ENCODE results near the gene TUBGCP5. TPM values are rescaled to one million over a fixed set of nuclear protein-coding genes. Genes with fewer than 3 reads are reported as not detected.
"Not testable (repeated sequence)": the region's sequence is repeated elsewhere in the genome, so short reads cannot be mapped to it uniquely, and the experiment has no call there.

Gene TUBGCP5
- total RNA-seq, 1 donor from 2014 or later: 22.8 TPM

DNA sequence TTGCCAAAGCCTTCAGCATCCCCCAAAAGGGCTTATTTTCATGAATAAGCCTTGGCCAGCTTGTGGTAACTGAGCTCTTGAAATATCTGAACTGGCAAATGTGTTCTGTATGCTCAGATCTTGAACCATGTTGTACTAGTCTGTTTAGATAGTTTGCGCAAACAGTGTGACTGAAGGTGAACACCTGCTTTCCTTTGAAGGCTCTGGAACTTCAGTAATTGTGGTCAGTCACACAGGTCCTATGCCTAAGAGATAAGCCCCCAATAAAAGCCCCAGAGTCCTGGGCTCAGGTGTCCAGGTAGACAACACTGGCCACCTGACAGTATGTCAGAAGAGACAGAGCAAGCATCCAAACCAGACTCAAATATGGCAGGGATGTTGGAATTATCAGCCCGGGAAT, 5.4 kb downstream of the TUBGCP5 start:
- no peak overlapping the region for H3K27ac Mint-ChIP-seq
- H3K4me1 Mint-ChIP-seq (ENCODE audit: low read depth): peaks cover 20% of the 10 kb centered on the region
- H3K27me3 Mint-ChIP-seq (ENCODE audit: low read depth): no peaks in the 10 kb centered on the region
- H3K9me3 Mint-ChIP-seq: no peaks in the 10 kb centered on the region
- no peak overlapping the region for H3K4me3 Mint-ChIP-seq (ENCODE audit: low read depth)
- intact Hi-C loops (cut with micrococcal nuclease): loop anchor here (10.0 kb wide), 1 partner anchor 199 kb away; the partner anchor contains the start of gene NIPA2
- peaks cover 63% of the 10 kb centered on the region for H3K36me3 Mint-ChIP-seq (ENCODE audit: low read depth)
- DNase-seq (ENCODE audit: low spot score): no peak

DNA sequence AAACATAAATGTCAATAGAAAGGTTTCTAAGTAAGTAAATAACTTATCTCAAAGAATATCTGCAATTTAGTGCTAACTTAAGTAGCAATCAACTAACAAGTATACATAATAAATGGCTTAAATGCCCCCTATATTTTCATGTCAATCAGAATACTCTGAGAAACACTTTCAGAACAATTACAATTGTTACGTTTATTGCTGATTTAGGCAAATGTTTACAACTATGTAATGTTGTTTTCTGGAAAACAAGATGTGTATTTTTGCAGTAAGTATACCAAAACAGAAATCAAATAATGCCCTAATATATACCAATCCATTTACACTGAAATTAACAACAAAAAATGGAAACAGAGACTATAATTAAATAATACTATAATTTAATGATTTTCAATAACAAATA, 13.2 kb downstream of the TUBGCP5 start:
- Mint-ChIP-seq H3K4me1 (ENCODE audit: low read depth) (no peaks in the 10 kb centered on the region), H3K9me3 (no peaks in the 10 kb centered on the region), H3K4me3 (ENCODE audit: low read depth) (no peak overlapping the region), H3K36me3 (ENCODE audit: low read depth) (peaks cover 52% of the 10 kb centered on the region), H3K27me3 (ENCODE audit: low read depth) (no peaks in the 10 kb centered on the region), H3K27ac (no peak overlapping the region)
- intact Hi-C loops (cut with micrococcal nuclease): no loop called here
- no peak for DNase-seq (ENCODE audit: low spot score)

DNA sequence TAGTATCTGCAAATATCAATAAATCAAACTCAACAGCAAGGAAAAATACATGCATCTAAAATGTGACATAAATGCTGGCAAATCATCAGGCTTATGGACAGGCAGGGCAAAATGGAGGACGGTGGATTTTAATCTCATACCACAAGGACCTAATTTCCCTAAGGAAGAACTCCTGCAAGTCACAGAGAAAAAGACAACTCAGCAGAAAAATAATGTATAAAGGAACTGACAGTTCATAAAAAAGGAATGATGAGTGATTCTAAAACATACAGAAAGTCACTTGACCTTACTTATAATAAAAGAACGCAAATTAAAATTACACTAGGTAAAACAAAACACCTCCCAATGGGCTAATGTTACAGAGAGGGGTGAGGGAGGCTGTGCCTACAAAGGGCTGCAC, 17.2 kb downstream of the TUBGCP5 start:
- intact Hi-C loops (cut with micrococcal nuclease): no loop called here
- Mint-ChIP-seq H3K9me3 (no peaks in the 10 kb centered on the region), H3K27ac (no peak overlapping the region), H3K27me3 (ENCODE audit: low read depth) (no peaks in the 10 kb centered on the region), H3K4me1 (ENCODE audit: low read depth) (no peaks in the 10 kb centered on the region), H3K4me3 (ENCODE audit: low read depth) (no peak overlapping the region), H3K36me3 (ENCODE audit: low read depth) (peaks cover 44% of the 10 kb centered on the region)
- DNase-seq (ENCODE audit: low spot score): no peak

DNA sequence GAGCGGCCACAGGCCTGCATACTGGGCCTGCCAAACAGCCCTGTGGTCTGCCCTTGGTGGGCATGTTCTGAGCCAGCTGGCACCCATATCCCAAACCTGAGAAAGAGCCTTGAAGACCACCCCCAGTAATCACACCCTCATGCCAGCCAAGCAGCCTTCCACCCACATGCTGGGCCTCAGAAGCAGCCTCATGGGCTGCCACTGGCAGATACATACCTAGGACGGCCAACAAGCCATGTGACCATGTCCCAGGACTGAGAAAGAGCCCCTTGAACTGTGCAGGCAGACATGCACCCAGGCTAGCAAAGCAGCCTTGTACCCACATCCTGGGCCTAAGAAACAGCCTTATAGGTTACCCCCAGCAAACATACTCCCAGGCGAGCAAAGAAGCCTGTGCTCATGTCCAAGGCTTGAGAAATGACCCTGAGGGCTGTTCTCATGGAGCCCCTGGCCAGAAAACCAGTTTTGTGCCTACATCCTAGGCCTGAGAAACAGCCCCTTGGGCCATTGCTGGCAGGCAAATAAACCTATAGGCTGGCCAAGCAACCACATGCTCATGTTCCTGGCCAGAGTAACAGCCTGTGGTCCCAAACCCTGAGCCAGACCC, 24.9 kb downstream of the TUBGCP5 start:
- Mint-ChIP-seq H3K27me3 (ENCODE audit: low read depth) (no peaks in the 10 kb centered on the region), H3K9me3 (no peaks in the 10 kb centered on the region), H3K4me3 (ENCODE audit: low read depth) (no peak overlapping the region), H3K4me1 (ENCODE audit: low read depth) (no peaks in the 10 kb centered on the region), H3K36me3 (ENCODE audit: low read depth) (peaks cover 47% of the 10 kb centered on the region), H3K27ac (no peak overlapping the region)
- intact Hi-C loops (cut with micrococcal nuclease): no loop called here
- DNase-seq (ENCODE audit: low spot score): no peak

DNA sequence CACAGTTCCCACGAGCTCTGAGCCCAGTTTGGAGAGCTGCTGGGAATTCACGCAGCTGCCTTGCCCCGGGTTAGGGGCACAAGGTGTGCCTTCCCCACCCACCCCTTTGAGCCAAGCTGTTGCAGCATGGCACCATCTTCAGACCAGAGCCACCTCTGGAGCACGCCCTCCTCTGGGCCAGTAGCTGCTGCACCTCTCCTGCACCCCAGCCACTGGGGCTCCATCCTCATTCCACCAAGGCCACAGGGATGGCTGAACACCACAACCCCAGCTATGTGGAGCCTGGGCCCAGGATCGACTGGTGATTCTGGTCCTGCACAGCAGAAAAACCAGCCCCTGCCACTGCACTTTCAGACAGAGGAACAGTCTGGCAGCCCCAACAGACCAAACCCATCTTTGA, 25.7 kb downstream of the TUBGCP5 start:
- no peak overlapping the region for H3K27ac Mint-ChIP-seq
- no peaks in the 10 kb centered on the region for H3K9me3 Mint-ChIP-seq
- peaks cover 49% of the 10 kb centered on the region for H3K36me3 Mint-ChIP-seq (ENCODE audit: low read depth)
- H3K4me3 Mint-ChIP-seq (ENCODE audit: low read depth): no peak overlapping the region
- DNase-seq (ENCODE audit: low spot score): no peak
- H3K4me1 Mint-ChIP-seq (ENCODE audit: low read depth): no peaks in the 10 kb centered on the region
- H3K27me3 Mint-ChIP-seq (ENCODE audit: low read depth): no peaks in the 10 kb centered on the region
- intact Hi-C loops (cut with micrococcal nuclease): no loop called here

DNA sequence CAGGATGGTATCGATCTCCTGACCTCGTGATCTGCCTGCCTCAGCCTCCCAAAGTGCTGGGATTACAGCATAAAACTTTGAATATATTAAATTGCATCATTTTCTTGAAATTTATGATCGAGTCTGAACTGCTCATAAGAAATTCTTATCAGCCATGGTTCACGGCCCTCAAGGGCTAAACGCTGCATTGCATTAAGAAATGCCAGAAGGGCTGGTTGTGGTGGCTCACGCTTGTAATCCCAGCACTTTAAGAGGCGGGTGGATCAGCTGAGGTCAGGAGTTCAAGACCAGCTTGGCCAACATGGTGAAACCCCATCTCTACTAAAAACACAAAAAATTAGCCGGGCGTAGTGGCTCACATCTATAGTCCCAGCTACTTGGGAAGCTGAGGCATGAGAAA, 26.8 kb downstream of the TUBGCP5 start:
- H3K4me3 Mint-ChIP-seq (ENCODE audit: low read depth); H3K27ac Mint-ChIP-seq; intact Hi-C loops (cut with micrococcal nuclease); DNase-seq (ENCODE audit: low spot score); H3K4me1 Mint-ChIP-seq (ENCODE audit: low read depth); H3K27me3 Mint-ChIP-seq (ENCODE audit: low read depth); H3K9me3 Mint-ChIP-seq: not testable (repeated sequence)
- H3K36me3 Mint-ChIP-seq (ENCODE audit: low read depth): peaks cover 49% of the 10 kb centered on the region

DNA sequence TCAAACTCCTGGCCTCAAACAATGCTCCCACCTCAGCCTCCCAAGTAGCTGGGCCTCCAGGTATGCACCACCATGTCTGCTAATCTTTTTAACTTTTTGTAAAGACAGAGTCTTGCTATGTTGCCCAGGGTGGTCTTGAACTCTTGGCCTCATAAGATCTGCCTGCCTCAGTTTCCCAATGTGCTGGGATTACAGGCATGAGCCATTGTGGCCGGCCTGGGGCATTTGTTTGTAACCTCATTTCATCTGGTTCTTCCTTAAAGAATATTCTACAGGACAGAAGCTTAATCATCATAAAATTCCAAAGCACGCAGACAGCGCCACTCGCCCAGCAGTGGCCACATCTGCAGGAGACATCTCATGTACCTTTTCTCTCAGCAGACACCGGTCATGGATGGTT, 35.6 kb downstream of the TUBGCP5 start:
- H3K27me3 Mint-ChIP-seq (ENCODE audit: low read depth): no peaks in the 10 kb centered on the region
- no peak overlapping the region for H3K27ac Mint-ChIP-seq
- DNase-seq (ENCODE audit: low spot score): no peak
- intact Hi-C loops (cut with micrococcal nuclease): no loop called here
- H3K9me3 Mint-ChIP-seq: no peaks in the 10 kb centered on the region
- H3K36me3 Mint-ChIP-seq (ENCODE audit: low read depth): peaks cover 47% of the 10 kb centered on the region
- no peak overlapping the region for H3K4me3 Mint-ChIP-seq (ENCODE audit: low read depth)
- no peaks in the 10 kb centered on the region for H3K4me1 Mint-ChIP-seq (ENCODE audit: low read depth)

DNA sequence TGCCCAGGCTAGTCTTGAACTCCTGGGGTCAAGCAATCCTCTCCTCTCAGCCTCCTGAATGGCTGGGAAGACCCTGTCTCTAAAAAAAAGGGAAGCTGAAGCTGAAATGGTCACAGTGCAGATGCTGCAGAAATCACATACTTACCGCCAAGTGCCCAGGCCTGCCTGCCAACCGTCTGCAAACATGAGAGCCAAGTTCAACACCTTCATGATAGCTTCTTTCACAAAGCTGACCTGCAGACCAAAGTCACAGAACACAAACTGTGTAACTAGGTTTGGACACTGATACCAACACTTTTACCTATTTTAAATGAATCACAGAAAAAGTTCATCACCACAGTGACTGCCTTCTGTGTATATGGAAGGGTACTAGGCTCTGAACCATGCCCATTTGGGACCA, 36.4 kb downstream of the TUBGCP5 start:
- Mint-ChIP-seq H3K9me3 (no peaks in the 10 kb centered on the region), H3K27ac (no peak overlapping the region), H3K27me3 (ENCODE audit: low read depth) (no peaks in the 10 kb centered on the region)

DNA sequence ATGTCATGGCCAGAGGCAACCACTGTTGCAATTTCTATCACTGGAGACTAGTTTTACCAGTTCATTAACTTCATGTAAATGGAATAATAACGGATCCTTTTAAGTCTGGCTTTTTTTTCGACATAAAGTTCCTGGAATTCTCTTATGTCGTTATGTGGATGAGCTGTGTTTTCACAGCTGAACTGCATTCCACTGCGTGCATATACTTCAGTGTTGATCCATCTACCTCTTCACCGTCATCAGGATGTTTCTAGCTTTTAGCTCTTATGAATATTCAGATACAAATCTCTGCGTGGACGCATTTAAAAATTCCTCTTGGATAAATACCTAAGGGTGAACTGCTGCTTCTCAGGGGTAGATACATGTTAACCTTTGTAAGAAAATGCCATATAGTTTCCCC, 43.6 kb downstream of the TUBGCP5 start:
- no peak for DNase-seq (ENCODE audit: low spot score)
- Mint-ChIP-seq H3K4me1 (ENCODE audit: low read depth) (no peaks in the 10 kb centered on the region), H3K4me3 (ENCODE audit: low read depth) (no peak overlapping the region), H3K27ac (no peak overlapping the region), H3K36me3 (ENCODE audit: low read depth) (peaks cover 27% of the 10 kb centered on the region), H3K9me3 (no peaks in the 10 kb centered on the region), H3K27me3 (ENCODE audit: low read depth) (no peaks in the 10 kb centered on the region)
- intact Hi-C loops (cut with micrococcal nuclease): no loop called here

More for the DNA sequence above, 36.4 kb downstream of the TUBGCP5 start:
- Mint-ChIP-seq H3K4me3 (ENCODE audit: low read depth) (no peak overlapping the region), H3K36me3 (ENCODE audit: low read depth) (peaks cover 44% of the 10 kb centered on the region), H3K4me1 (ENCODE audit: low read depth) (no peaks in the 10 kb centered on the region)
- intact Hi-C loops (cut with micrococcal nuclease): no loop called here
- DNase-seq (ENCODE audit: low spot score): no peak

DNA sequence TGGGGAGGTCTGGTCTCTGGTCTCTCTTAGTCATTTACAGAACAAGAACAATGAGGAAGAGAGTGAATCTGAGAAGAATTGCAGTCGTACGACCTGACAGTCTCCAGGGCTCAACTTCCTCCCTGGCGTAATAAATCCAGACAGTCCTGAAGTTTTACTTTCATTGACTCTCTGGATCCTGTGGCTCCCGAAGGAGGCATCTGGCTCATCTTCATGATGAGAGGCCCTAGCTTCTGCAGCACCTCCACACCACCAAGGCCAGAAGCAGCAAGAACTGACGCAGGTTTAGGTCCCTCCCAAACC, 47.4 kb downstream of the TUBGCP5 start:
- Mint-ChIP-seq H3K27me3 (ENCODE audit: low read depth) (no peaks in the 10 kb centered on the region), H3K4me1 (ENCODE audit: low read depth) (no peaks in the 10 kb centered on the region), H3K27ac (no peak overlapping the region), H3K9me3 (no peaks in the 10 kb centered on the region), H3K4me3 (ENCODE audit: low read depth) (no peak overlapping the region), H3K36me3 (ENCODE audit: low read depth) (peaks cover 19% of the 10 kb centered on the region)
- no peak for DNase-seq (ENCODE audit: low spot score)
- intact Hi-C loops (cut with micrococcal nuclease): no loop called here

DNA sequence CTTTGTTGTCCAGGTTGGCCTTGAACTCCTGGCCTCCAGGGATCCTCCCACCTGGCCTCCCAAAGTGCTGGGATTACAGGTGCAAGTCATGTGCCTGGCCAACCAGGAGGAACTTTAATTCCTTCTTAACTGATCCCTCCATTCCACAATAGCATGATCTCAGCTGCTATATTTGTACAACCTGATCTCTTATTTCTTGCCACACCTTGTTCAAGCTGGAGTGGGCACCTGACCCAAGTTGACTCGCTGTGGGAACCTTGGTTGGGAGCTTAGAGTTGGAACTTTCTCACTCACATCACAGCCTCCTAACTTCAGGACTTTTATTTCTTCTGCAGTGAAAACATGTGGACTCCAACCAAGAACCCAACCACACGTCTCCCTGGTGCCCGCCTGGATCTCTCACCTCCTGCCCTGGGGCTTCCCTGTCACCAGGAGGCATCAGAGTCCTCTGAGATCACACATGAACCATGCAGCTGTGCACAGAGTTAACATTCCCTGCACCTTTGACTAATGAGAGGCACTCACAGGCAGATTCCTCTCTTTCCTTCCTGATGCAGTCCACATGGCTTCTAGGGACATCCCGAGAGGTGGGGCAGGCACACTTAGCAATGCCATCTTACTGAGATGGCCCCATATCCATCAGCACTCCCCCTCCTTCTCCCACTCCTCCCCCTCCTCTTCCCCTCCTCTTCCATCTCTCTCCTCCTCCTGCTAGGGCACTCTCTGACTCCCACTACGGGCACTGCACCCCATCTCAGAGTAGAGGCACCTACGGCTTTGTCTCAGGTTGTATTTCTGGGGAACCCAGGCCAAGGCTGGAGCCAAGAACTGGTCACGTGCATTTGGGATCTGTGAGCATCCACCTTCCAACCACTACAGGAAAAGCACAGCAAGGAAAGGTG, 49.5 kb downstream of the TUBGCP5 start:
- no peak for DNase-seq (ENCODE audit: low spot score)
- Mint-ChIP-seq H3K36me3 (ENCODE audit: low read depth) (peaks cover 11% of the 10 kb centered on the region), H3K27me3 (ENCODE audit: low read depth) (no peaks in the 10 kb centered on the region), H3K4me1 (ENCODE audit: low read depth) (no peaks in the 10 kb centered on the region), H3K9me3 (no peaks in the 10 kb centered on the region), H3K27ac (no peak overlapping the region), H3K4me3 (ENCODE audit: low read depth) (no peak overlapping the region)
- intact Hi-C loops (cut with micrococcal nuclease): no loop called here

DNA sequence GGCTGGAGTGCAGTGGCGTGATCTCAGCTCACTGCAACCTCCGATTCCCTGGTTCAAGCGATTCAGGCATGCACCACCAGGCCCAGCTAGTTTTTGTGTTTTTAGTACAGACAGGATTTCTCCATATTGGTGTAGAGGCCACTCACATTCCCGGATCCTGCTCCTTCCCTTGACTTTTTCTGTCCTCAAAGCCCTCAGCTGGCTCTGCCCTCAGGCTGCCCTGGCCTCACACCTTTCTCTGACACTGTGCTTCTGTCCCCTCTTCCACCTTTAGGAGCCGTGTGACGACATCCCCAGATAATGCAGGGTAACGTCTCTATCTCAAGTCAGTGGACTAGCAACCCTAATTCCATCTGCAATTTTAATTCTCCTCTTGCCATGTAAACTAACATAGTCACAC, 50.6 kb downstream of the TUBGCP5 start:
- Mint-ChIP-seq H3K27ac (no peak overlapping the region), H3K36me3 (ENCODE audit: low read depth) (peaks cover 4% of the 10 kb centered on the region), H3K4me3 (ENCODE audit: low read depth) (no peak overlapping the region), H3K4me1 (ENCODE audit: low read depth) (no peaks in the 10 kb centered on the region), H3K27me3 (ENCODE audit: low read depth) (no peaks in the 10 kb centered on the region), H3K9me3 (no peaks in the 10 kb centered on the region)
- no peak for DNase-seq (ENCODE audit: low spot score)
- intact Hi-C loops (cut with micrococcal nuclease): no loop called here

DNA sequence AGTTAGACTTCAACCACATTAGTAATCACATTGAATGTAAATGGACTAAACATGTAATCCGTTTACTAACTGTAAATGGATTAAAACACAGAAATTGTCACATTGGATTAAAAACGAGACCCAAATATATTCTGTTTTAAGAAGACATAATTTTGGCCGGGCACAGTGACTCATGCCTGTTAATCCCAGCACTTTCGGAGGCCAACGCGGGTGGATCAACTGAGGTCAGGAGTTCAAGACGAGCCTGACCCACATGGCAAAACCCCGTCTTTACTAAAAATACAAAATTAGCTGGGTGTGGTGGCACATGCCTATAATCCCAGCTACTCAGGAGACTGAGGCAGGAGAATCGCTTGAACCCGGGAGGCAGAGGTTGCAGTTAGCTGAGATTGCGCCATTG, 57.4 kb downstream of the TUBGCP5 start:
- intact Hi-C loops (cut with micrococcal nuclease): not testable (repeated sequence)

More for the DNA sequence above, 57.4 kb downstream of the TUBGCP5 start:
- H3K9me3 Mint-ChIP-seq; H3K27ac Mint-ChIP-seq; DNase-seq (ENCODE audit: low spot score); H3K4me3 Mint-ChIP-seq (ENCODE audit: low read depth); H3K36me3 Mint-ChIP-seq (ENCODE audit: low read depth): not testable (repeated sequence)
- Mint-ChIP-seq H3K27me3 (ENCODE audit: low read depth) (peaks cover 24% of the 10 kb centered on the region), H3K4me1 (ENCODE audit: low read depth) (peaks cover 14% of the 10 kb centered on the region)

Measured in activated T-helper 2 cell treated with anti-CD3 and anti-CD28 coated beads, Interferon-gamma antibody, Interleukin-2, Interleukin-4, amounts not matched to agents 10 μg/mL and 5 μg/mL and 100 μg/mL, durations not matched to agents 14 hours and 24 hours and 36 hours (primary cell).